OCI-LY3 (cell line): Measurements from ENCODE around the gene GSE1.

Experiments used
- CTCF ChIP-seq: fragments of 200-600, 300-600 bp; sonication (generic); IDR thresholded peaks from 2 replicates; pipeline ENCODE4 v1.5.1; 2014; ENCODE audit warnings: antibody characterized with exemption, low read length, low read depth
- EZH2phosphoT487 ChIP-seq: fragments of 200-600 bp; shearing (Covaris generic); IDR thresholded peaks from 2 replicates; pipeline ENCODE4 v1.6.1; 2018; ENCODE audit warnings: antibody characterized with exemption, mixed run types, low read depth

GRCh38 chr16:85724126-85724879 is 111.2 kb downstream of the GSE1 start:
- no peak for TF ChIP-seq EZH2phosphoT487
- TF ChIP-seq CTCF = no peak
